Measurements from ENCODE around the gene ITGAE. TPM values are rescaled to one million over a fixed set of nuclear protein-coding genes. Genes with fewer than 3 reads are reported as not detected.

Gene ITGAE
- total and polyA plus RNA-seq, 10 of the 15 experiments (the other 5 are each of a cell fraction or from before 2014, with no cell fraction given) = 13.1 to 161 (median 34.8) TPM

DNA sequence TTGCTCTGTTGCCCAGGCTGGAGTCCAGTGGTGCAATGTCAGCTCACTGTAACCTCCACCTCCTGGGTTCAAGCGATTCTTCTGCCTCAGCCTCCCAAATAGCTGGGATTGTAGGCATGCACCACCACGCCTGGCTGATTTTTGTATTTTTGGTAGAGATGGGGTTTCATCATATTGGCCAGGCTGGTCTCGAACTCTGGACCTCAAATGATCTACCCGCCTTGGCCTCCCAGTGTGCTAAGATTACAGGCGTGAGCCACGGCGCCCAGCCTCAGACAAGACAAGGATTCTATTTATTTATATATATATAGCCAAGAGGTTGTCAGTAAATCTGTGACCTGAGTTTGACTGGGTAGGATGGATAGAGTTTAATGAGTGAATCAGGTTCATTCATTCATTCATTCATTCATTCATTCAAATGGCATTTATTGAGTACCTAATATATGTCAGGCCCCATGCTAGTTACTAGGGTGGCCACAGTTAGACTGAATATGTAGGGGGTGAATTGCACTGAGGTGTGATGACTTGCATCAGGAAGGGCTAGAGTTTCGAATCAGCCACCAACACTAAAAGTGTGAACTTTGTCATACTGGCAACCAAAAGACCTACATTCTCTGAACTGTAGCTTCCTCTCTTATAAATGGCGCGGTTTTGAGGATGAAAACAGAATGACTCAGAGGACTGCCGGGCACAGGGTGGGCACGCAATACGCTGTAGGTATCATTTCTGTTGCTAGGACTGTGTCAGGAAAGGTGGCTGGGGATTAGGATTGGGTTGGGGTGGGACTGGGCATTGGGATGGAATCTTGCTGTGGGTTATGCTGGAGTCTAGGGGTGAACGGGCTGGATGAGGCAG lies 37.8 kb downstream of the ITGAE start (continued):
- TF ChIP-seq, protein P1, sequence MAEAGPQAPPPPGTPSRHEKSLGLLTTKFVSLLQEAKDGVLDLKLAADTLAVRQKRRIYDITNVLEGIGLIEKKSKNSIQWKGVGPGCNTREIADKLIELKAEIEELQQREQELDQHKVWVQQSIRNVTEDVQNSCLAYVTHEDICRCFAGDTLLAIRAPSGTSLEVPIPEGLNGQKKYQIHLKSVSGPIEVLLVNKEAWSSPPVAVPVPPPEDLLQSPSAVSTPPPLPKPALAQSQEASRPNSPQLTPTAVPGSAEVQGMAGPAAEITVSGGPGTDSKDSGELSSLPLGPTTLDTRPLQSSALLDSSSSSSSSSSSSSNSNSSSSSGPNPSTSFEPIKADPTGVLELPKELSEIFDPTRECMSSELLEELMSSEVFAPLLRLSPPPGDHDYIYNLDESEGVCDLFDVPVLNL (IDR thresholded peaks at IDR 0.05; ENCODE audit: low read depth, low read length) = 0 out of 2 replicates have a peak, but pooled peaks have one; percentile 38
- no peak for TF ChIP-seq ZNF622 (IDR thresholded peaks at IDR 0.05)
- peak; percentile 27; the same call in 1 of the 2 replicates for TF ChIP-seq TCF3 (IDR thresholded peaks at IDR 0.05; ENCODE audit: borderline replicate concordance, insufficient read depth, low read depth, low read length)
- TF ChIP-seq ZZZ3 (IDR thresholded peaks at IDR 0.05; ENCODE audit: control insufficient read depth, insufficient read length, low read depth) = no peak
- peak in 1 of 2 experiments; percentile 72; a peak in 1 of 4 replicates for TF ChIP-seq ETV6 (conservative IDR thresholded peaks at IDR 0.05 in 1 of 2, IDR thresholded peaks at IDR 0.05 in 1 of 2; ENCODE audit: borderline replicate concordance in 1 of 2, low read depth in 1 of 2)
- peak; percentile 93 for TF ChIP-seq MTA2 (IDR thresholded peaks at IDR 0.05; ENCODE audit: low read depth)
- TF ChIP-seq ASH2L (IDR thresholded peaks at IDR 0.05; ENCODE audit: borderline replicate concordance, low read depth) = no peak
- peak; percentile 87 for TF ChIP-seq NBN (IDR thresholded peaks at IDR 0.05)
- TF ChIP-seq ZNF217 (IDR thresholded peaks at IDR 0.05) = no peak
- no peak for TF ChIP-seq ZNF384 (IDR thresholded peaks at IDR 0.05; ENCODE audit: borderline replicate concordance, low read depth, low read length)
- peak; percentile 81 for TF ChIP-seq JUNB (IDR thresholded peaks at IDR 0.05)
- TF ChIP-seq SIN3A (IDR thresholded peaks at IDR 0.05; ENCODE audit: low read depth, low read length) = no peak
- no peak for TF ChIP-seq SMARCA5 (IDR thresholded peaks at IDR 0.05)
- no peak for TF ChIP-seq NFYB (IDR thresholded peaks at IDR 0.05; ENCODE audit: insufficient read depth, low read depth, low read length)
- no peak for TF ChIP-seq STAT1 (conservative IDR thresholded peaks at IDR 0.05)
- peak; percentile 75 for TF ChIP-seq IRF4 (IDR thresholded peaks at IDR 0.05; ENCODE audit: low read depth, low read length)
- no peak for TF ChIP-seq SMAD1 (IDR thresholded peaks at IDR 0.05; ENCODE audit: low read depth, partially characterized antibody)
- TF ChIP-seq SRF (IDR thresholded peaks at IDR 0.05; ENCODE audit: low read depth in 2 of 2, low read length in 2 of 2) = no peak; a peak in 1 of 4 replicates
- peak; percentile 65 to 77; a peak in 3 of 4 replicates for TF ChIP-seq BHLHE40 (IDR thresholded peaks at IDR 0.05; ENCODE audit: borderline replicate concordance in 1 of 2, low read depth in 2 of 2, low read length in 1 of 2)
- TF ChIP-seq, protein P2, sequence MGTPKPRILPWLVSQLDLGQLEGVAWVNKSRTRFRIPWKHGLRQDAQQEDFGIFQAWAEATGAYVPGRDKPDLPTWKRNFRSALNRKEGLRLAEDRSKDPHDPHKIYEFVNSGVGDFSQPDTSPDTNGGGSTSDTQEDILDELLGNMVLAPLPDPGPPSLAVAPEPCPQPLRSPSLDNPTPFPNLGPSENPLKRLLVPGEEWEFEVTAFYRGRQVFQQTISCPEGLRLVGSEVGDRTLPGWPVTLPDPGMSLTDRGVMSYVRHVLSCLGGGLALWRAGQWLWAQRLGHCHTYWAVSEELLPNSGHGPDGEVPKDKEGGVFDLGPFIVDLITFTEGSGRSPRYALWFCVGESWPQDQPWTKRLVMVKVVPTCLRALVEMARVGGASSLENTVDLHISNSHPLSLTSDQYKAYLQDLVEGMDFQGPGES (IDR thresholded peaks at IDR 0.05) = no peak
- no peak for TF ChIP-seq RBBP5 (conservative IDR thresholded peaks at IDR 0.05)
- 0 out of 2 replicates have a peak, but pooled peaks have one; percentile 37 for TF ChIP-seq PML (IDR thresholded peaks at IDR 0.05; ENCODE audit: low read length)
- no peak for TF ChIP-seq KAT2A (conservative IDR thresholded peaks at IDR 0.05; ENCODE audit: control insufficient read depth, low read depth, low read length)
- TF ChIP-seq, protein P3, sequence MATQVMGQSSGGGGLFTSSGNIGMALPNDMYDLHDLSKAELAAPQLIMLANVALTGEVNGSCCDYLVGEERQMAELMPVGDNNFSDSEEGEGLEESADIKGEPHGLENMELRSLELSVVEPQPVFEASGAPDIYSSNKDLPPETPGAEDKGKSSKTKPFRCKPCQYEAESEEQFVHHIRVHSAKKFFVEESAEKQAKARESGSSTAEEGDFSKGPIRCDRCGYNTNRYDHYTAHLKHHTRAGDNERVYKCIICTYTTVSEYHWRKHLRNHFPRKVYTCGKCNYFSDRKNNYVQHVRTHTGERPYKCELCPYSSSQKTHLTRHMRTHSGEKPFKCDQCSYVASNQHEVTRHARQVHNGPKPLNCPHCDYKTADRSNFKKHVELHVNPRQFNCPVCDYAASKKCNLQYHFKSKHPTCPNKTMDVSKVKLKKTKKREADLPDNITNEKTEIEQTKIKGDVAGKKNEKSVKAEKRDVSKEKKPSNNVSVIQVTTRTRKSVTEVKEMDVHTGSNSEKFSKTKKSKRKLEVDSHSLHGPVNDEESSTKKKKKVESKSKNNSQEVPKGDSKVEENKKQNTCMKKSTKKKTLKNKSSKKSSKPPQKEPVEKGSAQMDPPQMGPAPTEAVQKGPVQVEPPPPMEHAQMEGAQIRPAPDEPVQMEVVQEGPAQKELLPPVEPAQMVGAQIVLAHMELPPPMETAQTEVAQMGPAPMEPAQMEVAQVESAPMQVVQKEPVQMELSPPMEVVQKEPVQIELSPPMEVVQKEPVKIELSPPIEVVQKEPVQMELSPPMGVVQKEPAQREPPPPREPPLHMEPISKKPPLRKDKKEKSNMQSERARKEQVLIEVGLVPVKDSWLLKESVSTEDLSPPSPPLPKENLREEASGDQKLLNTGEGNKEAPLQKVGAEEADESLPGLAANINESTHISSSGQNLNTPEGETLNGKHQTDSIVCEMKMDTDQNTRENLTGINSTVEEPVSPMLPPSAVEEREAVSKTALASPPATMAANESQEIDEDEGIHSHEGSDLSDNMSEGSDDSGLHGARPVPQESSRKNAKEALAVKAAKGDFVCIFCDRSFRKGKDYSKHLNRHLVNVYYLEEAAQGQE (IDR thresholded peaks at IDR 0.05; ENCODE audit: low read depth, low read length) = no peak
- peak; percentile 75 for TF ChIP-seq CREM (IDR thresholded peaks at IDR 0.05; ENCODE audit: low read depth)
- TF ChIP-seq ESRRA (IDR thresholded peaks at IDR 0.05; ENCODE audit: low read length) = no peak
- no peak for TF ChIP-seq NRF1 (conservative IDR thresholded peaks at IDR 0.05; ENCODE audit: low read depth, low read length)

All from GM12878 (cell line).